ENCODE measurements around the gene USP4.
"Not testable (repeated sequence)": the region's sequence is repeated elsewhere in the genome, so short reads cannot be mapped to it uniquely, and the experiment has no call there.

Gene USP4

GRCh38 chr3:49253512-49253911 is 86.3 kb downstream of the USP4 start:
- DNase-seq (ENCODE audit: low read depth), result no peak
- TF ChIP-seq CTCF (IDR thresholded peaks at IDR 0.05; ENCODE audit: low read length, missing control alignments), result no peak

GRCh38 chr3:49248840-49249227 is 91.0 kb downstream of the USP4 start:
- TF ChIP-seq CTCF (IDR thresholded peaks at IDR 0.05; ENCODE audit: low read length, missing control alignments), result no peak
- no peak overlapping the region for H3K4me3 ChIP-seq (replicated peaks; ENCODE audit: low read depth, low read length)
- peak; percentile 18 for DNase-seq (ENCODE audit: low read depth)

More at GRCh38 chr3:49253512-49253911, 86.3 kb downstream of the USP4 start:
- H3K4me3 ChIP-seq (replicated peaks; ENCODE audit: low read depth, low read length), result no peak overlapping the region

- no peak for TF ChIP-seq CTCF (IDR thresholded peaks at IDR 0.05; ENCODE audit: low read length, missing control alignments)
- DNase-seq (ENCODE audit: low read depth), result no peak
Measured at GRCh38 chr3:49244581-49245205, 95.2 kb downstream of the USP4 start.

GRCh38 chr3:49240091-49240490 is 99.8 kb downstream of the USP4 start:
- H3K4me3 ChIP-seq (replicated peaks; ENCODE audit: low read depth, low read length); DNase-seq (ENCODE audit: low read depth): not testable (repeated sequence)

More at GRCh38 chr3:49244581-49245205, 95.2 kb downstream of the USP4 start:
- H3K4me3 ChIP-seq (replicated peaks; ENCODE audit: low read depth, low read length), result no peak overlapping the region

- no peak for TF ChIP-seq CTCF (IDR thresholded peaks at IDR 0.05; ENCODE audit: low read length, missing control alignments)
- no peak overlapping the region for H3K4me3 ChIP-seq (replicated peaks; ENCODE audit: low read depth, low read length)
- peak; percentile 87 for DNase-seq (ENCODE audit: low read depth)
Measured at GRCh38 chr3:49238274-49239127, 101.4 kb downstream of the USP4 start.

- H3K4me3 ChIP-seq (replicated peaks; ENCODE audit: low read depth, low read length), result no peak overlapping the region
- DNase-seq (ENCODE audit: low read depth), result no peak
- TF ChIP-seq CTCF (IDR thresholded peaks at IDR 0.05; ENCODE audit: low read length, missing control alignments), result no peak
Measured at GRCh38 chr3:49237344-49237743, 102.5 kb downstream of the USP4 start.

- no peak for TF ChIP-seq CTCF (IDR thresholded peaks at IDR 0.05; ENCODE audit: low read length, missing control alignments)
- H3K4me3 ChIP-seq (replicated peaks; ENCODE audit: low read depth, low read length), result no peak overlapping the region
- DNase-seq (ENCODE audit: low read depth), result no peak
Measured at GRCh38 chr3:49236226-49236625, 103.6 kb downstream of the USP4 start.

- not testable (repeated sequence) for H3K4me3 ChIP-seq (replicated peaks; ENCODE audit: low read depth, low read length); DNase-seq (ENCODE audit: low read depth)
Measured at GRCh38 chr3:49228817-49229216, 111.0 kb downstream of the USP4 start.

Data from fibroblast of pulmonary artery (primary cell).